Muscle layer of duodenum (tissue), 2 donors: Measurements from ENCODE around the gene FTSJ3.

ENCODE experiments used
- H3K27ac ChIP-seq: one replicate; pipeline ENCODE4 v1.7.0; 2013; ENCODE audit warnings: mild to moderate bottlenecking, low read length
- H3K27me3 ChIP-seq: one replicate; pipeline ENCODE4 v1.7.0; 2013; ENCODE audit warnings: low read depth, mild to moderate bottlenecking, control low read depth, low read length
- H3K36me3 ChIP-seq, 2 donors: one replicate each; pipeline ENCODE4 v1.7.0; 2013; ENCODE audit warnings: low read length in 2 of 2, control low read depth in 1 of 2, mild to moderate bottlenecking in 1 of 2; ENCODE audit not compliant: insufficient read depth in 2 of 2, control insufficient read depth in 1 of 2
- H3K4me1 ChIP-seq, 2 donors: one replicate each; pipeline ENCODE4 v1.7.0; 2013; ENCODE audit warnings: low read length in 2 of 2, mild to moderate bottlenecking in 2 of 2, control low read depth in 1 of 2, moderate library complexity in 1 of 2; ENCODE audit not compliant: insufficient read depth in 2 of 2, control insufficient read depth in 1 of 2
- H3K4me3 ChIP-seq, 2 donors: one replicate each; pipeline ENCODE4 v1.7.0; 2013; ENCODE audit warnings: low read length in 2 of 2, low read depth in 1 of 2, mild to moderate bottlenecking in 1 of 2
- H3K9me3 ChIP-seq, 2 donors: one replicate each; pipeline ENCODE4 v1.7.0; 2013; ENCODE audit warnings: low read length in 2 of 2, control low read depth in 1 of 2, mild to moderate bottlenecking in 1 of 2; ENCODE audit not compliant: control insufficient read depth in 1 of 2
- donor health status: healthy.

Gene FTSJ3

DNA sequence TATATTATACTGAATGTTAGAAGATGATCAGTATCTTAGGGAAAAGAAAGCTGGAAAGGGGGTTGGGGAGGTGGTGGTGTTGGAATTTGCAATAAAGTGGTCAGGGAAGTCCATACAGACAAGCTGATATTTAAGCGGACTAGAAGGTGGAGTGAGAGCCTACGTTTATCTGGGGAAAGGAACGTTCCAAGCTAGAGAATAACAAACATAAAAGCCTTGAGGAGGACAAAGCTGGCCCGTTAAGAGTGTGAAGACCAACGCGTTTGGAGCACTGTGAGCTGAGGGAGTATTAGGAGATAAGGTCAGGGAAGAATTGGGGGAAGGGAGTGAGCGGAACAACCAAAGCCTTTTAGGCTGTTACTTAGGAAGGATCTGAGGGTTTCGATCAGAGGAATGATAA is 52.0 kb downstream of the FTSJ3 start:
- Histone ChIP-seq H3K4me1 (peaks cover 9 to 35% of the 10 kb centered on the region in 2 donors), H3K36me3 (peaks cover 9 to 12% of the 10 kb centered on the region in 2 donors), H3K4me3 (peak overlapping the region; percentile 74 to 89), H3K27ac (peak overlapping the region; percentile 74), H3K9me3 (no peaks in the 10 kb centered on the region), H3K27me3 (no peaks in the 10 kb centered on the region)

DNA sequence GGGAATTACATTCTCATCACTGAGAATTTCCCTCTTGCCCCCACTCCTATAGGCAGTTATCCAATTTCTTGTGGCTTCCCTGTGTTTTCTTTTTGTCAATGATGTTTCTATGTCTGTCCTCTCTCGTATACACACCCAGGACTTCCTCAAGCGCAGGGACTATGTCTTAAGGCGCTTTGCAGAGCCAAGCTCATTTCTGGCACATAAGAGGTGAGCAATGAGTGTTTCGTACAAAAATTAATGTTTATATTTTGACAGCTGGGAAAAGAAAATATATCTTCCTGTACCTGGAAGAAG is 52.5 kb downstream of the FTSJ3 start:
- peaks cover 9 to 41% of the 10 kb centered on the region in 2 donors for H3K4me1 ChIP-seq
- no peaks in the 10 kb centered on the region for H3K9me3 ChIP-seq

DNA sequence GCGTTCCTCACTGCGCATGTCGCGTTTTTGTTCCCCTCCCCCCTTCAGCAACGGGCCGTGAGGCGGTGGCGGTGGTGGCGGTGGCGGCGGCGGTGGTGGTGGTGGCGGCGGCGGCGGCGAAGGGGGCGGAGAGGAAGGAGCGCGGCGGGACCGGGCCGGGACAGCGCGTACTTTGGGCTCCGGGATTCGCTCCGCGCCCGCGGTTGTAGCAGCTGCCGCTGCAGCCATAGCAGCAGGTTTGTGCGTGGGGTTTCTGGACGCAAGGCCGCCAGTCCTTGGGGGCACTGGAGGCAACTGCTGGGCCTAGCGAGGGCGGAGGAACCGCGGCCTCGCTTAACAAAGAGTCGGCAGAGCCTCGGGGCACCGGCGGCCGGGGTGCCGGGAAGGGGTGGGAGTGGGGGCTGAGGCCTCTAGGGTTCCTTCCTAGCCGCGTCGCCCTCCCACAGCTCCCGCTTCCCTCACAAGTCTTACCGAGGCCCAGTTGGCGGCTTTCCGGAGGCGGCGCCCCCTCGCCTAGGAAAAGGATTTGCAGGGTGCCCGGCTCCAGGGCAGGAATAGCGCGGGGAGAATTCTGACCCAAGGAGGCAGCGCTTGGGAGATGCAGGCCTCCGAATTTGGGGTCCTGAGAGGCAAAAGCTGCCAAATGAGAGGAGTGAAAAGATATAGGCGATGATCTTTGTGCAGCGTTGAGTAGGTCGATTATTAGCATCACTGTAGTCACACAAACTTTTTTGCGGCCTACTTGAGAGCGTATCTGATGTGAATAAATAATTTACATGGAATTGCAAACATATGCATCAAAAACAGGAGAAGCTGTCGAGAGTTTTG is 53.1 kb downstream of the FTSJ3 start, which contains the start of gene DDX42:
DDX42 (plus strand) TSS at position 30 of the 828 bp plus-strand sequence. CDS start 12,880 bp downstream, outside the sequence.
- no peaks in the 10 kb centered on the region for H3K27me3 ChIP-seq
- H3K36me3 ChIP-seq: peaks cover 9 to 10% of the 10 kb centered on the region in 2 donors
- H3K9me3 ChIP-seq: no peaks in the 10 kb centered on the region
- H3K4me3 ChIP-seq: peak within 1 kb of the TSS; percentile 86 to 89
- peaks cover 9 to 42% of the 10 kb centered on the region in 2 donors for H3K4me1 ChIP-seq
- peak within 1 kb of the TSS; percentile 98 for H3K27ac ChIP-seq

More for the DNA sequence above, 52.5 kb downstream of the FTSJ3 start:
- Histone ChIP-seq H3K4me3 (peak overlapping the region; percentile 74 to 89), H3K36me3 (peaks cover 9 to 10% of the 10 kb centered on the region in 2 donors), H3K27me3 (no peaks in the 10 kb centered on the region), H3K27ac (peak overlapping the region; percentile 74)

DNA sequence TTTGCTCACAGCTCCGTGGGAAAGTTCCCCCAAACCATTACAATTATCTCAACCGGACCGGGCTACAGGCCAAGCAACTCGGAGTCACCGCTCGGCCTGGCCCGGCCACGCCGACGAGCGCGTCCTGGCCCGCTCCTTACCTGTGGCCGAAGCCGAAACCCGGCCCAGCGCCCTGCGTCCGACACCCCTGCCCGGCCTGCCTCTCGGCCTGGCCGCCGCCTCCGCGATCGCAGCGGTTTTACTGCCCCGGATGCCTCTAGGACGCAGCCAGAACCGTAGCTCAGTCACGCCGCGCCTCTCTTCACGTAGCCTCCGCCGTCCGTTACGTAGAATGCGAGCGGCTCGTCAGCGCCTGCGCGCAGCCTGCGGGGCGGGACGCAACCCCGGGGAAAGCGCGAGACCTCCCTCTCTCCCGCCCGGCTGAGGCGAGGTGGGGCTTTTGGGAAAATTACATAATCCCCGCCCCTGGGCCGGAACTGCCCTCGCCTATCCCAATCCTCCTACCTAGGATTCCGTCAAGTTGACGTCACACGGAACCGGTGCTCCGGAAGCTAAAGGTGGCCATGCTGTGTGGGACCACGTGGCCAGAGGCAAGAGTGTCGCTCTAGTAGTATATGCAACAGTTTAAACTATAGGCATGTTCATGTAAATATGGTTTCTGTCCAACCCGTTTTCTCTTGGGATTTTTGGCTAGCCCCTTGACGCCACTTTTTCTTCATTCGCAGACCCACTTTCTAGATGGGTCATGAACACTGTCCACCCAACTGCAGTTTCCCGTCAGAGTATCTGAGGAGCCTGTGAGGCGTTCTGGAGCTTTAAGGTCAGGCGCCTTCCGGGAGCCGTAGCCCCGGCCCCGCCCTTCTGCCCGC is 54.0 kb downstream of the FTSJ3 start, which contains the start of gene CCDC47:
CCDC47 (minus strand) TSS at position 326 of the 869 bp plus-strand sequence. CDS start 7,422 bp downstream, outside the sequence.
- no peaks in the 10 kb centered on the region for H3K27me3 ChIP-seq
- H3K4me3 ChIP-seq: peak within 1 kb of the TSS; percentile 86 to 89
- no peaks in the 10 kb centered on the region for H3K9me3 ChIP-seq
- peaks cover 9 to 42% of the 10 kb centered on the region in 2 donors for H3K4me1 ChIP-seq
- H3K27ac ChIP-seq: peak within 1 kb of the TSS; percentile 98
- peaks cover 9 to 10% of the 10 kb centered on the region in 2 donors for H3K36me3 ChIP-seq

DNA sequence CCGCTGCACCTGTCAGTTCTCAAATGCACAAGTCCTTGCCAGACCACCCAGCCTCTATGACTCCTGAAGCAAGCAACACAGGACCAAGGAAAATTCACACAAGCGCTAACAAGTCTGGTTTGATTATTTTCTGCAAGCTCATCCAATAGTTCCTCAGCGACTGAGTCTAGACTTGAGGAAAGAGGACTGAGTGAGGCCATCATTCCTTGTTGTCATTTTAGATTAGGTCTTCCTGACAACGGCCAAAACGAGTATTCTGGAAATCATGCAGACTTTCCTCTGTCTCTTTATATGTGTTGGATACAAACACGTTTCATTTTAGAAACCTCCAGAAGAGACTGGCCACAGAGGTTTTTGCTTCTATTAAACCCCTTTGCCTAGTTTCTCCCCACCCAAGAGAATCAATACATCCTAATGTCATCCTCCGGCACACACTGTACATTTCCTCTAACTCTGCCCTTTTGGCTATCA is 54.6 kb downstream of the FTSJ3 start:
- peaks cover 5 to 10% of the 10 kb centered on the region in 2 donors for H3K36me3 ChIP-seq
- H3K9me3 ChIP-seq: no peaks in the 10 kb centered on the region
- H3K27me3 ChIP-seq: no peaks in the 10 kb centered on the region
- peaks cover 9 to 42% of the 10 kb centered on the region in 2 donors for H3K4me1 ChIP-seq
- peak overlapping the region; percentile 86 to 89 for H3K4me3 ChIP-seq
- H3K27ac ChIP-seq: peak overlapping the region; percentile 98
